GM12864 (cell line): ENCODE results near the gene COL18A1.

ENCODE experiments used
- DNase-seq: peaks from one replicate; pipeline ENCODE4 v3.0.0-alpha.2; 2011; ENCODE audit warnings: low read depth
- H3K4me3 ChIP-seq: 2 replicates; pipeline ENCODE4 v1.5.1; 2011; ENCODE audit warnings: mild to moderate bottlenecking, low read depth, low read length, control low read depth
- TF ChIP-seq, protein P1 (sequence below): IDR thresholded peaks from 2 replicates; pipeline ENCODE4 v1.5.1; 2011; ENCODE audit warnings: low read depth, mild to moderate bottlenecking, moderate library complexity, low read length, control low read depth, inconsistent platforms; ENCODE audit errors: missing control alignments

COL18A1 gene

DNA sequence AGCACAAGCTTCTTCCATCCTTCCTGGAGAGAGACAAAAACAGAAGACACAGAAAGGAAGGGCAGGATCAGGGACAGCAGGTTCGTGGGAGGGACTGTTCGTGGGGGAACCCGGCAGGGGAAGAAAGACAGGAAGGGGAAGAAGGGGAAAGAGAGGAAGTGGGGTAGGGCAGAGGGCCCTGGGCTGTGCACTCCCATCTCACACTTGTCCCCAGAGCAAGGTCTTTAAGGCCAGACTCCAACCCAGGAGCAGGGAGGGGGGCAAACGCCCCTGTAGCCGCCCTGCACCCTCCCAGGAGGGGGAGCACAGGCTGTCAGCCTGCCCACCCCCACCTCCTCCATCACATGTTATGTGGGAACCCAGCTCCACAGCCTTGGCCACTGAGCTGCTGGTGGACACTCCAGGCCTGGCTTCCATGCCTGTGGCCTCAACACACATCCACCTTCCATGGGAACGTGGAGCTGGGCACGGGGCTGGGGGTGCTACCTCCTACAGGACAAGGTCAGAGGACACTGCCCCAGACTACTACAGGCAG, 127.9 kb downstream of the COL18A1 start:
- no peak for DNase-seq
- H3K4me3 ChIP-seq, result no peak overlapping the region
- TF ChIP-seq, protein P1, sequence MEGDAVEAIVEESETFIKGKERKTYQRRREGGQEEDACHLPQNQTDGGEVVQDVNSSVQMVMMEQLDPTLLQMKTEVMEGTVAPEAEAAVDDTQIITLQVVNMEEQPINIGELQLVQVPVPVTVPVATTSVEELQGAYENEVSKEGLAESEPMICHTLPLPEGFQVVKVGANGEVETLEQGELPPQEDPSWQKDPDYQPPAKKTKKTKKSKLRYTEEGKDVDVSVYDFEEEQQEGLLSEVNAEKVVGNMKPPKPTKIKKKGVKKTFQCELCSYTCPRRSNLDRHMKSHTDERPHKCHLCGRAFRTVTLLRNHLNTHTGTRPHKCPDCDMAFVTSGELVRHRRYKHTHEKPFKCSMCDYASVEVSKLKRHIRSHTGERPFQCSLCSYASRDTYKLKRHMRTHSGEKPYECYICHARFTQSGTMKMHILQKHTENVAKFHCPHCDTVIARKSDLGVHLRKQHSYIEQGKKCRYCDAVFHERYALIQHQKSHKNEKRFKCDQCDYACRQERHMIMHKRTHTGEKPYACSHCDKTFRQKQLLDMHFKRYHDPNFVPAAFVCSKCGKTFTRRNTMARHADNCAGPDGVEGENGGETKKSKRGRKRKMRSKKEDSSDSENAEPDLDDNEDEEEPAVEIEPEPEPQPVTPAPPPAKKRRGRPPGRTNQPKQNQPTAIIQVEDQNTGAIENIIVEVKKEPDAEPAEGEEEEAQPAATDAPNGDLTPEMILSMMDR, result no peak

DNA sequence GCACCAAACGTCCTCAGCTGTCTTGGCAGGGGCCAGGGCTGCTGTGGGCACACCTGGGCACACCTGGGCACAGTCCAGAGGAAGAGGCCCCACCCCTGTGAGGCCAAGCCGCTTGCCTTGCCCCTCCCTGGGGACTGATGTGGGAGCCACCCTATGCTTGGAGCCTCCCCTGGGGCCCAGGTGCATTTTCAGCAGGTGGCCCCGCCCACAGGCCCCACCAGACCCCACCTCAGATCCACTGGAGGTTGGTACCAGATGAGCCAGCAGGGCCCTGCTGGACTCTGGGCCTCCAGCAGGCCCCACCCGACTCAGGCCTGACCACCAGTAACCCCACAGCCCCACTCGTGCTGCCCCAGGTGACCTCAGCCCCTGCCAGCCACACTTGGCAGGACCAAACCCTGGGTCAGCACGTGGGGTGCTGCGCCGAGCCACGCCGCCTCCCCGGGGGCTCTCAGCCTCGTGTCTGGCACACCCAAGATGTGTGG, 128.4 kb downstream of the COL18A1 start:
- TF ChIP-seq, protein P1, result no peak
- DNase-seq, result no peak
- H3K4me3 ChIP-seq, result no peak overlapping the region

DNA sequence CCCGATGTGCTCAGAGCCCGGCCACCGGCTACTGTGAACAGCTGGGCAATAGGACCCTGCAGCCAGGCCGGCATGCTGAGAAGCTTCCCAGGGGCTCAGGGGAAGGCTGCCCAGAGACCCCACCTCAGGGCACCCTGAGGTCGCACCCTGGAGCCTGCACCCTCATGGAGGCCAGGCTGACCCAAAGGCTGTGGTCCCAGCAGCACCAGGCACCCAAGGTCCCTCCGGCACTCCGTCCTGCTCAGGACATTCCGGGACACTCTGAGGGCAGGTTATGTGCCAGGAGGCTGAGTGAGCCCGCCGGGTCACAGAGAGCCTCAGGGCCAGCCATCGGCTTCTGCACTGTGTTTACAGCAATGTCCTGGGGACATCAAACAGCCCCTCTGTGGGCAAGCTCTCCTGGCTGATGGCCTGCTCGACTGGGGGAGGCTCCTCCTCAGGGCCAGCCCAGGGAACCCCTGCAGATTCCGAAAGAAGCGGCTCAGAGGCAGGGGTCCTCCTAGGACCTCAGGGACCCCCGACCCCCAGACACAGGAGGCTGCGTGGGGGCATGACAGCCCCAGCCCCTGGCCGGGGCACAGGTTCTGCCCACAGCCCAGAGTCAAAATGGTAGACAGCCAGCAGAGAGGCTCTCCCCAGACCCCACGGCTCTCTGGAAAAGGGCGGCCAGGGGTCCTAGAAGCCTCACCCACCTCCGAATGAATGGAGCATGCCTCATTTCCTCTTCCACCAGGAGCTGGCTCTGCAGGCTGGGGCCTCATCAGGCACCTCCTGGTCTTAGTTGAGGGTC, 129.1 kb downstream of the COL18A1 start:
- H3K4me3 ChIP-seq, result no peak overlapping the region
- TF ChIP-seq, protein P1, result no peak
- DNase-seq, result no peak

DNA sequence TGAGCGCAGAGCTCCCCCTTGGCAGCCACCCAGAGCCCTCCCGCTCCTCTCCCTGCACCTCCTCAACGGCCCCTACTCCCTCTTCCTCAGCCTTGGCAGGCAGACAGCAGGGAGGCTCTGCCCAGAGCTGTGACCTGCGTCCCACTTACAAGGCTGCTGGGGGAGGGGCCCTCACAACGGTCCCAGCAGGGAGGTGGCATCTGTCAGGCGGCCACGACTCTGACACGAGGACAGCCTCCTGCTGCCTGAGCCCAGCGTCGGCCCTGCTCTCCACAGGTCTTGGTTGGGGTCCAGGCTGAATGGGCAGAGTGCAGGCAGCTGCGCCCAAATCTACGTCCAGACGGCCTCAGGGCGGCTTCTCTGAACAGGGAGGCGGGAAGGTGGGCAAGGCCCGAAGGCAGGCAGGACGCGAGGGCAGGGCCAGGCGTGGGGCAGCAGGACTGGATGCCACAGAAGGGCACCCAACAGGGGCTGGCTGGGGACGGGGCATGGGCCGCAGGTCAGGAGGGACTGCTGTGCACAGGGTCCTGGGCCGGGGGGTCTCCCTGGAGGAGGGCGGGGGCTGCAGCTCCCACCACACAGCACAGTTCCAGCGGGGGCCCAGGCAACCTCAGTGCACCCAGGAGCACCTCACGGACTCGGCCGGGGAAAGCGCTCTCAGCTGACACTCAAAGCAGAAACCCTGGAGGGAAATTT, 129.8 kb downstream of the COL18A1 start:
- TF ChIP-seq, protein P1, result no peak
- H3K4me3 ChIP-seq, result no peak overlapping the region
- no peak for DNase-seq

DNA sequence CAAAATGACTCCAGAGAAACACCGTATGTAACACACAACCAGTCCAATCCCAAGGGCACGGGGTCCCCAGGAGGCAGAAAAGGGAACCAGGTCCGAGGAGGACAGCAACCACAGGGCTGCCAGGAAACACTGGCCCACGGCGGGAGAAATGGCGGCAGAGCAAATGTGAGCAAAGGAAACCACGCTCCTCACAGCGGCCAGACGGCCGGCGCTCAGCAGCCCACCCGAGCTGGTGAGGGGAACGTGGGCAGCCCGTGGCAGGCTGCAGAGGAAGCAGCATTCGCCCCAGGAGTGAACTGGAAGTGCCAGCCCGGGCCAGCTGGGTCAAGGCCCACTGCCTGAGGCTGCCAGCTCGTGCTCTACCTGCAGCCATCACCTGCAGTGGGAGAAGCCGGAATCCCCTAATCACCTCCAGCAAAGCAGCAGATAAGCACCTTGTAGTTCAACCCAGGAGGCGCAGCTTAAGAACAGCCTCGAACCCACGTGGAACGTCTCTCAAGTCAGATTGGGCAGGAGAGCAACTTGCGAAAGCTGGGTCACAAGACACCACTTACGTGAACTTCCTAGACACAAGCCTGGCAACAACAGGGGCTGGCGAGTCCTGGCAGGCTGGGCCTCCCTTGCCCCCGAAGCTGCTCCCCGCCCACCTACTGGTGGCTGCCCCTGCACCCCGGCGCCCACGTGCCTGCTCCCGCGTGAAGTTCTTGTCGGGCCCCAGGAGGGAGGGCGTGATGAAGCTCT, 130.5 kb downstream of the COL18A1 start:
- TF ChIP-seq, protein P1, result no peak
- DNase-seq, result no peak
- H3K4me3 ChIP-seq, result no peak overlapping the region

DNA sequence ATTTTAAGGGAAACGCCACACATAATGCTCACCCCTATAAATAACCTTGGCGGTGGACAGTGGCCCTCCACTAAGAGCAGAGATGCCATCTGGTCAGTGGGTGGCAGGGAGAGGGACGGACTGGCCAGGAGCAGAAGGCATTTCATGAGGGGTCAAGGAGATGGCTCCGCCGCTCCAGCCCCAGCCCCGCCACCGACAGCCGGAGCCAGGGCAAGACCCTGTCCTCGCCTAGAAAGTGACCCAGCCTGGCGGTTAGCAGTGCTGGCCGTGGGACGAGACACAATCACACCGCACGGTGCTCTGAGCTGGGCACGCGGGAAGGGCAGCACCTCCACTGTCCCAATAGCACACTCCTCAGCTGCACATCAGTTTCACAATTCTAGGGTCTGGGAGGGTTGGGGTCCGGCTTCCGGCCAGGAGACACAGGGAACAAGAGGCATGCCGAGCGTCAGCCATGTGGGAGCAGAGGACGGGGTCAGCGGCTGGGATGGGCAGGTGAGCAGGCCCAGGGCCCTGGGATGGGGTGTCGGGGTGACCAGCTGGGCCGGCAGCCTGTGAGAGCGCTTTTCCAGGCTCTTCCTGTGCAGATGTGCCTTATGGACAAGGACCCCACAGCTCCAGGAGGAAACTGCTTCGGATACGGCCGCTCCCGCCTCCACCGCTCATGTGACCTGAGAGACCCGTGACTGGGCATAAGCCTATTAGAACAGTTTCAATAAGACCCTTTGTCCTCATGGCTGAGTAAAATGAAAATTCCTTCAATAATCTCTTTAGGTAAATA, 131.5 kb downstream of the COL18A1 start:
- TF ChIP-seq, protein P1, result no peak
- no peak for DNase-seq

More for the DNA sequence above, 131.5 kb downstream of the COL18A1 start:
- H3K4me3 ChIP-seq, result no peak overlapping the region
